Measurements from ENCODE around the gene TOMM7.
"Not testable (repeated sequence)": the region's sequence is repeated elsewhere in the genome, so short reads cannot be mapped to it uniquely, and the experiment has no call there.

TOMM7 gene

GRCh38 chr7:22853674-22854157 lies 31.1 kb upstream of the TOMM7 start:
- DNase-seq (ENCODE audit: low spot score) = no peak

DNA sequence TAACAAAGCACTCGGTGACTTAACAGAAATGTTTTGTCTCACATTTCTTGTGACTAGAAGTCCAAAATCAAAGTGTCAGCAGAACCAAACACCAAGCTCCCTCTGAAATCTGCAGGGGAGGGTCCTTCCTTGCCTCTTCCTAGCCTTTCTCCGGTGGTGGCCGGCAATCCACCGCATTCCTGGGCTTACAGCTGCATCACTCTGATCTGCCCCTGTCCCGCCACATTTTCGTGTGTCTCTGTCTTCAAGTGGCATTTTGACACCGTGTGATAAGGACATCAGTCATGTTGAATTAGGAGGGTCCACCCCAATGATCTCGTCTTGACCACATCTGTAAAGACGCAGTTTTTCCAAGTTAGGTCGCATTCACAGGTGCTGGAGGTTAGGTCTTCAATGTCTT lies 30.5 kb upstream of the TOMM7 start:
- no peak for DNase-seq (ENCODE audit: low spot score)

DNA sequence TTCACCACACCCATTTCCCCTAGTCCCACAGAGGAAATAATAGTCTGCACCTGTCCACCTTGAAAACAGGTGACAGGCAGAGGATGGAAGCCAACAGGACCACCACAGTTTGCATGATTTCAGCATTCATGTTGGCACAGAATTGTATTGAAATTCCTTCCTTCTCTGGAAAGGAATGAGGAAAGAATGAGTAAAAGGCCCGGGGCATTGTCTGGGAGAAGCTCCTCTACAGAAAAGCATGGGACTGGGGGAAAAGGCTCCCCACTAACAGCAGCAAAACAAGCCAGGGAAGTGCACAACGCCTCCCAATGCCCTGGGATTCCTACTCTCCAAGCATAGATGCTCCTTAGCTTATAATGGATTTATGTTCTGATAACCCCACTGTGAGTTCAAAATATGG lies 28.5 kb upstream of the TOMM7 start:
- DNase-seq (ENCODE audit: low spot score) = no peak

- DNase-seq (ENCODE audit: low spot score) = not testable (repeated sequence)
Measured at GRCh38 chr7:22850394-22850793, 27.7 kb upstream of the TOMM7 start.

GRCh38 chr7:22849662-22850061 lies 27.0 kb upstream of the TOMM7 start:
- no peak for DNase-seq (ENCODE audit: low spot score)

DNA sequence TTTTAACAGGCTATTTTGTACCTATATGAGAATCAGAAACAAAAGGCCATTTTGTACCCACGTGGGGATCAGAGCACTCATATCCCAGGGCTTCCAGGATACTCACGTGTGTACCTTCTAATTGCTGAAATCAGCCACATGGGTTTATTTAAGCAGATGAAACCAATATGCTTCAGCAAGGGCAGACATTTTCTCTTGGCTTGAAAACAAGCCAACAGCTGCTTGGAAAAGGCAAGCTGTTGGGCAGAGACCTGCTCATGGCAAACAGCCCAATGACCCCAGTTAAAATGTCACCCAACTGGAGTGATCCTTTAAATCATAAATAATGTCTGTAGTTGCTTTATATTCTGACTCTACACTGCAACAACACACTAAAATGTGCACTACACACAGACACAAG lies 26.5 kb upstream of the TOMM7 start:
- no peak for DNase-seq (ENCODE audit: low spot score)

- DNase-seq (ENCODE audit: low spot score) = no peak
Measured at GRCh38 chr7:22846961-22847360, 24.3 kb upstream of the TOMM7 start.

DNA sequence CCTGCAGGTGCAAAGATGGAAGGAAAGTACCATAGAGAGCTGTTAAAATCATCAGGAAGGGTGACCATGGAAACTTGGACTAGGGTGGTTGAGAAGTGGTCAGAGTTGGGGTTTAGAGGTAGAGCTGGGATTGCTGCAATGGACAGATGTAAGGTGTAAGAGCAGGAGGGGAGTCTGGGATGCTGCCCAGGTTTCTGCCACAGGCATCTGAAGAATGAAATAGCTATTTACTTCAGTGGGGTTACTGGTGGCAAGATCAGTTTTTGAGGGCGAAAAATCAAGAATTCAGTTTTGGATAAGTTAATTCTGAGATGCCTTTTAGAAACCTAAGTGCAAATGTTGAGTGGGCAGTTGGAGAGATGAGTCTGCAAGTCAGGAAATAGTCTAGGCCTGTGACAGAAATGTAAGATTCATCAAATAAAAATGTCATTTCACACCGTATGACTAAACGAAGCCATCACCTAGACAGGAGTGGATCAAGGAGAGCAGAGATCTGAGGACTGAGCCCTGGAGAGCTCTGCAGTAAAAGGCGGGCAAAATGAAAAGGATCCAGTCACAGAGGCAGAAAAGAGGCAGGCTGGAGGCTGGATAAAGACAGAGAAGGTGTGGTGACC lies 22.7 kb upstream of the TOMM7 start:
- peak; percentile 47 for DNase-seq (ENCODE audit: low spot score)

DNA sequence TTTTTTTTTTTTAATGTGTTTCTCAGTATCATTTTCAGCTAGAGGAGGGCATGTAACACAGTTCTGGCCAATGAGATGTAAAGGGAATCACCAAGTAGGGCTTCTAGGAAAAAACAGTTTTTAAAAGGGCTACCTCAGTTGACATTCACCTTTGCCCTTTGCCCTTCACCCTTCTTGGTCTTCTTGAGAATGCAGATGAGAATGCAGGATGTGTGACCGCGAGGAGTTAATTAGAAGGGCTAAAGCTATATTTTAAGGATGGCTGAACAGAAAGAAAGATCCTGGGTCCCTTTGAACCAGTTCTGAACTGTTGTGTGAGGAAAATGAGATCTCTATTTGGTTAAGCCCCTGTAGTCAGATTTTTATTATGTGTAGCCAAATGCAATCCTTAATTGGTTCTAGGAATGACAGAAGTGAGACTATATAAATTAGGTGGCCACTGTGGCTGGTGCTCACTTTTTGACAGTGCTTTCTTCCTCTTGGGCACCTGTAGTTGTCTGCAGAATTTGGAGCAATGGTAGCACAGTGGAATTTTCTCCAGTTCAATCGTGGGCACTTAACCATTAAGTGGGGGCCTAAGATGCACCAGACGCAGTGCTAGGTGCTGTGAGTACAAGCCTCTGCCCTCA lies 21.1 kb upstream of the TOMM7 start:
- DNase-seq (ENCODE audit: low spot score) = no peak

DNA sequence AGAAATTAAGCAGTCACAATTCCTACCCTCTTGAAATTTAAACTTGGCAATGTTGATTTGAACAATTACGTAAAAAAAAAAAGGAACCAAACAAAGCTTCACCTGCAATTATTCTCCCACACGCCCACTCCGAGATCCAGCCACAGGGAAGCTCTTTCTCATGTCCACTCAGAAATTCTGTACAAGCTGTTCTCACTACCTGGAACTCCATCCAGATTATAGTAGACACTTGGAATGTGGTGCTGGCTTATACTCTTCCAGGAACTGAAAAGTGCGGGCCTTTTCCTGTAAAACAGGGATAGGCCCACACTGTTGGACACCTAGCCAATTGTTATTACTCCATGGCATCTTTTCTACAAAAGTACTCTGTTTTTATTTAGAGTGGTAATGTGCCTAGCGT lies 20.3 kb upstream of the TOMM7 start:
- no peak for DNase-seq (ENCODE audit: low spot score)

GRCh38 chr7:22842383-22842941 lies 19.8 kb upstream of the TOMM7 start:
- no peak for DNase-seq (ENCODE audit: low spot score)

- no peak for DNase-seq (ENCODE audit: low spot score)
Measured at GRCh38 chr7:22841954-22842353, 19.3 kb upstream of the TOMM7 start.

DNA sequence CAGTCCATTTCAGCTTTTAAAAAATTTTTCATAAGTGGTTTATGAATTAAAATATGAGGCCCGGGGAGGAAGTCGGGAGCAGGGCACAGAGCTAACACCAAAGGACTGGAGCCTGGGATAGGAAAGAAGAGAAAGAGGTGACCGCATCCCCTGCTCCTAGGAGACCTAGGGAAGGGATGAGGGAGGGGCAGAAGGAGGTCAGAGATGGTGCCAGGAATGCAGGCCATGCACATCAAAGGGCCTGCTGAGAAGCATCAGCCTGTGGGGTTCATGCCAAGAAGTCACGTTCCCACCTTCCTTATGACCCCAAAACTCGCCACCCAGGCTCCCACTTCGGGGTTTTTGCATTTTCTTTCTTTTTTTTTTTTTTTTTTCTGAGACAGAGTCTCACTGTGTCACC lies 14.7 kb upstream of the TOMM7 start:
- no peak for DNase-seq (ENCODE audit: low spot score)

- DNase-seq (ENCODE audit: low spot score) = not testable (repeated sequence)
Measured at GRCh38 chr7:22836506-22836905, 13.9 kb upstream of the TOMM7 start.

GRCh38 chr7:22833957-22834356 lies 11.3 kb upstream of the TOMM7 start:
- DNase-seq (ENCODE audit: low spot score) = no peak

DNA sequence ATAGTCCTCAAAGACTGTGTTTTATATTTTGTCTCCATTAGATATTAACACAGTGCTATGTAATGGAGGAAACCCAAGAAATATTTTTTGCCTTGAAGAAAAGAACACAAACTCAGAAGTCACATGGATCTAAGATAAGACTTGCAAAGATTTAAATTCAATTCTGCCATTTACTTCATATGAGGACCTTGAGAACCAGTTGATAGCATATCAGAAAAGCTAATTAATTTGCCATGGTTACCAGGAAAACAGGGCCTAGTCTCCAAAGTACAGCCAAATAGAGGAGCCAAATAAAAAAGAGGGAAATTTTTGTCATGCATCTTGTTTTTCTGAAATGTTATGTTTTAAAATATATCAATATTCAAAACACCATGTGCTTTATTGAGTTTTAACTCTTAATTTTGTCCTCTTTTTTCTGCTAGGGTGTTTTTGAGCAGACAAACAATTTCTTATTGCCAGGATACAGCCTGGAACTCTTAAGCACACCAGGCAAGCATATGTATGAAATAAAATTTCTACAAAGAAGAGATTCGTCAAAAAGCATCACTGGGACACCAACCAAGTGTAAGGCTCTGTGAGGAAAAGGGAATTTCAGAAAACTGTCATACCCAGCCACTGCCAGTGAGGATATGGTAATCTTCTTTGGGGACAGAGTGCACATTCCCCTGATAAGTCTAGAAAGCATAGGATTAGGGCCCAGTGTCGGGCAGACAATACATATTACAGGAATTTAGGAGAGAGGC lies 10.6 kb upstream of the TOMM7 start:
- no peak for DNase-seq (ENCODE audit: low spot score)

GRCh38 chr7:22832401-22832800 lies 9.8 kb upstream of the TOMM7 start:
- DNase-seq (ENCODE audit: low spot score) = no peak

DNA sequence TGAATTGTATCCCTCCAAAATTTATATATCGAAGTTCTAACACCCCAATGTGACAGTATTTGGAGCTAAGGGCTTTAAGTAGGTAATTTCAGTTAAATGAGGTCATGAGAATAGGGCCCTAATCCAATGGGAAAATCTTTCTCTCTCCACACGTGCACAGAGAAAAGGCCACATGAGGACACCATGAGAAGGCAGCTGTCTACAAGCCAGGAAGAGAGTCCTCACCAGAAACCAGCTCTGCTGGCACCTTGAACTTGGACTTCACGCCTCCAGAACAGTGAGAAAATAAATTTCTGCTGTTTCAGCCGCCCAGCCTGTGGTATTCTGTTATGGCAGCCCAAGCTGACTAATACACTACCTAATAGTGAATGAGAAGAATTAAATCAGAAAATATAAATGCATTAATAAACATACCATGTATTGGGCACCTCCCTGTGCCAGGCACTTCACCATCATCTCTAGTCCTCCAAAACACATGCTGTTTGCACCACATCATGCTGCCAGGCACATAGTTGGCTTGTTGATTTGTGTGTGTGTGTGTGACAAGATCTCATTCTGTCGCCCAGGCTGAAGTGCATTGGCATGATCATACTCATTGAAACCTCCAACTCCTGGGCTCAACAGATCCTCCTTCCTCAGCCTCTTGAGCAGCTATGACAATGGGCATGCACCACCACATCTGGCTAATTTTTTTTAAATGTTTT lies 9.1 kb upstream of the TOMM7 start:
- no peak for DNase-seq (ENCODE audit: low spot score)

DNA sequence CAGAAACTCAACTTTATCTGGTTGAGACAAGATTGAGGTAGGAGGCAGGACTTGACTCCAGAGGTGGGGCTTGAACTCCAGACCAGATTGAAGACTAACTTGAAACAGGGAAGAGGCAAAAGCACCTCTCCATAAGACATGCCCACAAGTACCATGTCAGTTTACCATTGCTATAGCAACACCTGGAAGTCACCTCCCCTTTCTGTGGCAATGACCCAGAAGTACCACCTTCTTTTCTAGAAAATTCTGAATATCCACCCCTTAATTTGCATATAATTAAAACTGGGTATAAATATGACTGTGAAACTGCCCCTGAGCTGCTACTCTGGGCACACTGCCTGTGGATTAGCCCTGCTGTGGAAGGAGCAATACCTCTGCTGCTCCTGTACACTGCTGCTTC lies 4.9 kb upstream of the TOMM7 start:
- DNase-seq (ENCODE audit: low spot score) = no peak

GRCh38 chr7:22826593-22826992 lies 3.9 kb upstream of the TOMM7 start:
- no peak for DNase-seq (ENCODE audit: low spot score)

GRCh38 chr7:22824760-22825159 lies 2.1 kb upstream of the TOMM7 start:
- no peak for DNase-seq (ENCODE audit: low spot score)

GRCh38 chr7:22823142-22823497 lies 471 bp upstream of the TOMM7 start:
- no peak for DNase-seq (ENCODE audit: low spot score)

Data from kidney tubule cell (primary cell).